ENCODE data around the gene TMEM89.
A peak's percentile ranks its signal among the peaks of the same experiment; 100 is the strongest.

TMEM89 gene

GRCh38 chr3:48609088-48610005 is 12.2 kb downstream of the TMEM89 start, which contains the start of gene UQCRC1:
UQCRC1 (minus strand) TSS chr3:48609646; CDS start chr3:48609620, 26 bp downstream.
- DNase-seq = peak; percentile 87

DNA sequence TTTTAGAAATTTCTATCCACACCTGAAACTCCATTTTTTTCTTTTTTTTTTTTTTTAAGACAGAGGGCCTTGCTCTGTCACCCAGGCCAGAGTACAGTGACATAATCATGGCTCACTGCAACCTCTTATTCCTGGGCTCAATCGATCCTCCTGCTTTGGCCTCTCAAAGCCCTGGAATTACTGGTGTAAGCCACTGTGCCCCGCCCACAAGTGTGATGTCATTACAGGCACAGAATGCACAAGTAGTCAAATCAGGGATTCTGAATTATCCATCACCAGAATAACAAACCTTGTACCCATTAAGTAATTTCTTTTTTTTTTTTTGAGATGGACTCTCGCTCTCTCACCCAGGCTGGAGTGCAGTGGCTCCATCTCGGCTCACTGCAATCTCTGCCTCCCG is 14.1 kb downstream of the TMEM89 start:
- no peak for DNase-seq

DNA sequence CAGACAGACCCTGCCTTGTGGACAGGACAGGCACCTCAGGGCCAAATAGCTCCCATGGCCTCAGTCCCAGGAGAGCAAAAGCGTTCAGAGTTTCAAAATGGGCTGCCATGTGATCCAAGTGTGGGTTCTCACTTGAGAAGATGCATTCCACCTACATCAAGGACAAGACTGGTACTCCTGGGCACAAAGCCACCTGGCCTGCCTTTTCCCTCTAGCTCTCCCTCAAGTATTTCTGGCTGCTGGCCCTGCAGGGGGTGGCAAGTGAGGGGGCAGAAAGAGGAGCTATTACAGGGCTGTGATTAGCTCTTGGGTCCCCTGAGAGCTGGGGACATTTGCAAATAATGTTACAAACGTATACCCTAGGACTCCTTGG is 20.0 kb downstream of the TMEM89 start:
- no peak for DNase-seq

GRCh38 chr3:48600711-48601621 is 20.6 kb downstream of the TMEM89 start:
- no peak for DNase-seq

GRCh38 chr3:48599509-48600285 is 21.9 kb downstream of the TMEM89 start:
- DNase-seq = no peak

DNA sequence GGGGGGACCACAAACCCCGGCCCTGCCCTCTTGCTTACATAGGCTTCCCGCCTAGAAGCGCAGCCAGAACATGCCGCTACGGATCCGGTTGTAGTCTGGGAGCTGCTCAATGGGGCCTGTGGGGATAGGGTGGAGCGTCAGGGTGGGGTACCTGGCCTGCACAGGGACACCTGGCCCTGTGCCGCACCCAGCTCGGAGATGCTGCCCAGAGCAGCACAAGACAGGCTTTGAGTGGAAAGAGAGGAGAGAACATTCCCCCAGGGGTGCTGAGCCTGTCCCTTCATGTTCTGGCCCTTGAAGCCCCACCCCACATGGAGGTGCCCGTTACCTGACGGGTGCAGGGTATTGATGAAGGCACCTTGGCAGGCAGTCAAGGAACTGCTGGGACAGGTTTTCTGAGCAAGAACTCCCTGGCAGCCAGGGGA is 22.5 kb downstream of the TMEM89 start:
- DNase-seq = no peak

- peak; percentile 80 for DNase-seq
Measured at GRCh38 chr3:48598323-48599076, 23.1 kb downstream of the TMEM89 start.

DNA sequence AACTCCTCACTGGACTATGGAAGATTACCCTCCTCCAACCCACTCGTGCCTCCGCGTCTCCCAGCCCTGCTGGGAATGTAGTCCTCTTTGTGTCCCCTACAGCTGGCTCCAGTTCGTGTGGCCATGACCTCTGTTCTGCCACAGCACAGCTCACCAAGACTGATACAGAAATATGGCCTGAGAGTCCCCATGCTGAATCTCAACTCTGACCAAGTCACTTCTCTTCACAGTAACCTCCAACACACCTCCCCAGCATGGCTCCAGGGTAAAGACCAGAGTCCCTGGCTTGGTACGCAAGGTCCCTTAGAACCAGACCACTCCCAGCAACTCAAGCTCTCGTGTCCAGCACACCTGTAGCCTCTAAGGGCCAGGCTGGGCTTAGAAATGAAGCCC is 24.2 kb downstream of the TMEM89 start:
- no peak for DNase-seq

GRCh38 chr3:48596676-48597407 is 24.7 kb downstream of the TMEM89 start:
- DNase-seq = no peak

DNA sequence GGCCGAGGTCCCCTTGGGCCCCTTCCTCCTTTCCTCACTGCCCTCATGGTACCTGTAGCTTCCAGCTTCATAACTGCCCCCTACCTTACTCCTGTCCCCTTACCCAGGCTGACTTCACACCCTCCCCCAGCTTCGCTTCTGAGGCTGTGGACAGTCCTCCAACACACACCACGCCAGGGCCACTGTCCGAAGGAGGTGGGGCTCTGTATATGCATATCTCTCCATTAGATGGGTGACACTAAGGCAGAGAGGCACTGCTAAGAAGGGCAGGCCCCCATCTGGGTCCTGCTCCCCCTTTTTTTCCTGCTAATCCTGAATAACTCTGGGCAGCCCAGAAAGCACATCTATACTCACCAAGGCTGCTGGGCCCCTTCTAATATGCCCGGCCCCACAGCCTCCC is 25.4 kb downstream of the TMEM89 start:
- DNase-seq = no peak

DNA sequence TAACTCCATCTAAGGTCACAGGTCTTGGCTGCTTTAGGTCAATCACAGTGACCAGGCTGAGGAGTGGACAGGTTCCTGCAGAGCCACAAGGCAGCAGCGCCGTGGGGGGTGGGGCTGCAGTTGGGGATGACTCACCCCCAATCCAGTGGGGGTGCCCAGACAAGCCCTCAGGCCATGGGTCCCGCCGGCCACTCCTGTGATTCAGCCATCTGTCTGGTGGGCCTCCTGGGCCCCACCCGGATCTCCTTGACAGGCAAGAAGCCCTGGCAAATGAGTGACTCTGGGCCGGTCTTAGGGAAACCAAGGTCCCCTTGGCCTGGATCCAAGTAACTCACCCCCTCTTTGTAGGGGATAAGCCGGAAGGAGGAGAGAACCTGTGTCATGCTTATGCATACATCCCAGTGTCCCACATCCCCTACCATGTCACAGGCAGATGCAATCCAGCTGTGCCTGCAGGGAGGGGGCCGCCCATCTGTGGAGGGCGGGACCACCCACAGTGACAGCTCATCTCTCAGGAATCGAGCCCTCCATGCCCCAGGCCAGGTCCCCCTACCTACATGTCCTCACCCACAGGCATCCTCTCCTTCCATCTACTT is 25.9 kb downstream of the TMEM89 start:
- DNase-seq = peak; percentile 68

DNA sequence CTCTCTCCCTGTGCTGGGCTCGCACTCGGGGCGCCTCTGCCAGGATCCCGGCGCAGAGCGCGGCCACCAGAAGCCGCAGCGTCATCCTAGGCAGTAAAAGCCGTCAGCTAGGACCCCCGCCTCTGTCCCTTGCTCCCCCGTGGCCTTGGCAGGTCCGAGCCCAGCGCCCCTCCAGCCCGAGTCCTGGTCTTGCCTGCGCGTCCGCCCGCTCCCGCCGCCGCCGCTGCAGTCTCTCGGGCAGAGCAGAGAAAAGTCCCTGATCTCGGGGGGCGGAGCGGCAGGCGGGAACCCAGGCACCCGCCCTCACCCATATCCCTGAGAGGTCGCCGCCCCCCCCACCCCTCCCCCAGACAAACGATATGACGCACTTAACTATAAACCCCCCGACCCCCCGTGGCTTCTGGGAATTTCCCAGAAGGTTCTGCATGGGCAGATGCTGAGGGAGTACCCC is 26.5 kb downstream of the TMEM89 start, which contains the start of gene COL7A1:
COL7A1 (minus strand) TSS at position 255 of the 451 bp plus-strand sequence; CDS start at position 85, 170 bp downstream.
- DNase-seq = no peak

- no peak for DNase-seq
Measured at GRCh38 chr3:48594417-48595049, 27.0 kb downstream of the TMEM89 start.

- no peak for DNase-seq
Measured at GRCh38 chr3:48593337-48593736, 28.2 kb downstream of the TMEM89 start.

DNA sequence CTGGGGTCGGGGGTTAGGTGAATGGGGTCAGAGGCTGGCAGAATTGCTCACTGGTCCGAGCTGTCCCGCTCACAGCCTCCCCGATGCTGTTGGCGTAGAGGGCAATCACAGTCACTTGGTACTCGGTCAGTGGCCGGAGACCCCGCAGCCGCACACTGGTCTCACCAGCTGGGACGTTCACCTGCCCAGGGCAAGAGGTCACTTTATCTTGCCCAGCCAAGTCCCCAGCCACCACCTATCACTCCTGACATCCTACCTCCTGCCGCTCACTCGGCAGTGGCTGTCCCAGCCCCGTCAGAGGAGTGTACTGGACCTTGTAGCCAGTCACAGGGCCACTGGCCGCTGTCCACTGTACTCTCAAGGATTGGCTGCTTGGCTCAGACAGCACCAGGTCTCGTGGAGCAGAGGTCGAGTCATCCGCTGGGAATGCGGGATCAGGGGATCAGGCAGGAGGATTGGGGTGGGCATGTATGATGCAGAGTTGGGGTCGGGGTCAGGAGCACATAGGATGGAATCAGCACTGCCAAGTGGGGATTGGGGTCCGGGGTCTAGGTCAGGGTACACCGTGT is 29.0 kb downstream of the TMEM89 start:
- DNase-seq = peak; percentile 15

GRCh38 chr3:48591886-48592518 is 29.6 kb downstream of the TMEM89 start:
- DNase-seq = no peak

GRCh38 chr3:48591436-48591835 is 30.1 kb downstream of the TMEM89 start:
- no peak for DNase-seq

DNA sequence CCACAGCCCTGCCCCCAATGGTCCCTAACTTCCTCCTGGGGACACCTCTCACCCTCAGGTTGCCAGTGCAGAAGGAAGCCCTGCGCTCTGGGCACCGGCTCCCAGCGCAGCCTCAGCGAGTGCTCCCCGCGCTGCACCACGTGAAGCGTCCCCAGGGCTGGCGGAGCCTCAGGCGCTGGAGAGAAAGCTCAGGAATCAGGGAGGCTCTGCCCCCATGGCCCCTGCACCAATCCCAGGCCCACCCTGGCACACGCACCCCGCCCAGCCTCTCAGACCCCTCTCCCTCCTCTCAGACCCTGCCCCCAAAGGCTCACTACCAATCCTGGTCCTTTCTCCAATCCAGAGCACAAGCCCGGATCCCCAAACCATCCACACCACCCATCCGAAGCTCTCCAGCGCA is 33.3 kb downstream of the TMEM89 start:
- DNase-seq = no peak

DNA sequence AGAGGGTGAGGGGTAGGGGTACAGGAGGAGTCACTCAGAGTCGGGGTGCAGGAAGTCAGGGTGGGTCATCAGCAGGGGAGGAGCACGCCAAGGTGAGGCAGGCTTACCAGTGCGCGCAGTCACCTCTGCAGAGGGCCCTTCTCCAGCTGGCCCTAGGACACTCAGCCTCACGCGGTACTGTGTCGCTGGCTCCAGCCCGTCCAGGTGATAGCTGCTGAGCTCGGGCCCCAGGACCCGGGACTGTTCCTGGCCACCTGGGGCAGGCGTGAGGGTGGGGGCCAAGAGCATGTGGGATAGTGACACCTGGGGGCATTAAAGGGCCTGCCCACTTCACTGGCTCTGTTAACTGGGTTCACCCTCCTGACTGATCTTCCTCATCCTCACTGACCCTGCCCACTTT is 33.9 kb downstream of the TMEM89 start:
- no peak for DNase-seq

All from NCI-H226 (cell line).